ENCODE results near the gene ZNF575. TPM values are rescaled to one million over a fixed set of nuclear protein-coding genes. Genes with fewer than 3 reads are reported as not detected.
A peak's percentile ranks its signal among the peaks of the same experiment; 100 is the strongest.

The ZNF575 gene
- total RNA-seq, 6 experiments from 2014 or later = 1.6 to 2.9 (median 2.3) TPM

GRCh38 chr19:43570174-43570791 lies 37.3 kb downstream of the ZNF575 start:
- Mint-ChIP-seq H3K36me3 (ENCODE audit: low read depth) (no peaks in the 10 kb centered on the region), H3K4me1 (ENCODE audit: low read depth) (peaks cover 33% of the 10 kb centered on the region), H3K4me3 (no peak overlapping the region), H3K27ac (peak overlapping the region; percentile 1; the same call in 1 of the 2 replicates), H3K27me3 (ENCODE audit: insufficient read depth) (peaks cover 3% of the 10 kb centered on the region), H3K9me3 (no peaks in the 10 kb centered on the region)
- no peak for DNase-seq
- no peak for TF ChIP-seq CTCF (IDR thresholded peaks at IDR 0.05)

- Mint-ChIP-seq H3K27me3 (ENCODE audit: insufficient read depth) (peaks cover 5% of the 10 kb centered on the region), H3K4me3 (no peak overlapping the region), H3K9me3 (no peaks in the 10 kb centered on the region), H3K27ac (no peak overlapping the region; the same call in 1 of the 2 replicates), H3K4me1 (ENCODE audit: low read depth) (peaks cover 33% of the 10 kb centered on the region), H3K36me3 (ENCODE audit: low read depth) (no peaks in the 10 kb centered on the region)
- no peak for TF ChIP-seq CTCF (IDR thresholded peaks at IDR 0.05)
- DNase-seq = no peak
These were observed 39.2 kb downstream of the ZNF575 start for GRCh38 chr19:43572171-43572588.

- Mint-ChIP-seq H3K27me3 (ENCODE audit: insufficient read depth) (peaks cover 7% of the 10 kb centered on the region), H3K4me3 (peak overlapping the region; percentile 100), H3K36me3 (ENCODE audit: low read depth) (no peaks in the 10 kb centered on the region), H3K4me1 (ENCODE audit: low read depth) (peaks cover 33% of the 10 kb centered on the region), H3K27ac (peak overlapping the region; percentile 96), H3K9me3 (no peaks in the 10 kb centered on the region)
- no peak for DNase-seq
- TF ChIP-seq CTCF (IDR thresholded peaks at IDR 0.05) = no peak
These were observed 41.6 kb downstream of the ZNF575 start for GRCh38 chr19:43574424-43575155.

GRCh38 chr19:43575156-43575950 lies 42.4 kb downstream of the ZNF575 start, which contains the start of the genes PINLYP and XRCC1:
Gene PINLYP, plus strand, starts transcription at chr19:43575801. Its CDS starts 1,391 bp downstream, at chr19:43577192.
Gene XRCC1, minus strand, starts transcription at chr19:43575527. Its CDS starts 69 bp downstream, at chr19:43575458.
- H3K4me1 Mint-ChIP-seq (ENCODE audit: low read depth) = peaks cover 27% of the 10 kb centered on the region
- H3K4me3 Mint-ChIP-seq = peak within 1 kb of the TSS; percentile 100
- peak; percentile 98 for DNase-seq
- no peak; the same call in 1 of the 2 replicates for TF ChIP-seq CTCF (IDR thresholded peaks at IDR 0.05)
- peak within 1 kb of the TSS; percentile 96 for H3K27ac Mint-ChIP-seq
- H3K36me3 Mint-ChIP-seq (ENCODE audit: low read depth) = no peaks in the 10 kb centered on the region
- no peaks in the 10 kb centered on the region for H3K9me3 Mint-ChIP-seq
- peaks cover 7% of the 10 kb centered on the region for H3K27me3 Mint-ChIP-seq (ENCODE audit: insufficient read depth)

Data from HFFc6 (cell line).